DOHH2 (cell line): ENCODE measurements around the gene DSCAM.

Experiments
- EZH2phosphoT487 ChIP-seq: fragments of 200-600 bp; sonication (generic); IDR thresholded peaks from 2 replicates; pipeline ENCODE4 v1.6.1; 2017; ENCODE audit warnings: borderline replicate concordance, mild to moderate bottlenecking, antibody characterized with exemption, low read length, moderate library complexity, mixed read lengths
- TF ChIP-seq, protein P1 (sequence below): fragments of 200-600 bp; sonication (generic); IDR thresholded peaks from one replicate; pipeline ENCODE4 v1.5.1; 2014; ENCODE audit warnings: antibody characterized with exemption, mild to moderate bottlenecking, low read depth, low read length; ENCODE audit not compliant: poor library complexity, severe bottlenecking

DNA sequence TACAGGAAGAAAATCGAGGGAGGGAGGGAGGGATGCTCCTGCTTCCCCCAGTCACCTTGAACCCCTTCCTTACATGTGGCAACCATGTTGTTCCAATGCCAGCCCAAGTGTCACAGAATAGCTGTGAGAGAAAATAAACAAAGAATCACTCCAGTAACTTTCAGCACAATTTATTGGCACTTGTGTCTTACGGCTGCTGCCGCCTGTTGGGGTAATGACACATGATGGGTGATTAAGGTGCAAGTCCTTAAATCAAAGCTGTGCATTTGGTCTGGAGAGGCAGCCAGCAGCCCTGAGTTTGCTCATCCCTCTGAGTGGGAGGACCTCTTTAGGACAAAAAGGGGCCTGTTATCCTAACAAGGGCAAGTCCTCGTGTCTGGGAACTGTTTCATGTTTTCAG lies 602.0 kb downstream of the DSCAM start:
- TF ChIP-seq, protein P1, sequence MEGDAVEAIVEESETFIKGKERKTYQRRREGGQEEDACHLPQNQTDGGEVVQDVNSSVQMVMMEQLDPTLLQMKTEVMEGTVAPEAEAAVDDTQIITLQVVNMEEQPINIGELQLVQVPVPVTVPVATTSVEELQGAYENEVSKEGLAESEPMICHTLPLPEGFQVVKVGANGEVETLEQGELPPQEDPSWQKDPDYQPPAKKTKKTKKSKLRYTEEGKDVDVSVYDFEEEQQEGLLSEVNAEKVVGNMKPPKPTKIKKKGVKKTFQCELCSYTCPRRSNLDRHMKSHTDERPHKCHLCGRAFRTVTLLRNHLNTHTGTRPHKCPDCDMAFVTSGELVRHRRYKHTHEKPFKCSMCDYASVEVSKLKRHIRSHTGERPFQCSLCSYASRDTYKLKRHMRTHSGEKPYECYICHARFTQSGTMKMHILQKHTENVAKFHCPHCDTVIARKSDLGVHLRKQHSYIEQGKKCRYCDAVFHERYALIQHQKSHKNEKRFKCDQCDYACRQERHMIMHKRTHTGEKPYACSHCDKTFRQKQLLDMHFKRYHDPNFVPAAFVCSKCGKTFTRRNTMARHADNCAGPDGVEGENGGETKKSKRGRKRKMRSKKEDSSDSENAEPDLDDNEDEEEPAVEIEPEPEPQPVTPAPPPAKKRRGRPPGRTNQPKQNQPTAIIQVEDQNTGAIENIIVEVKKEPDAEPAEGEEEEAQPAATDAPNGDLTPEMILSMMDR: no peak
- TF ChIP-seq EZH2phosphoT487: no peak
